Testis (tissue), 2 donors: ENCODE data around the gene KIF5C.

Experiments
- POLR2A ChIP-seq: fragments of 450-650 bp; IDR thresholded peaks from one replicate; pipeline ENCODE4 v1.6.1; 2017; ENCODE audit warnings: antibody characterized with exemption, mild to moderate bottlenecking, moderate library complexity
- TF ChIP-seq, protein P1 (sequence below), 3 experiments: fragments of 450-650 bp in 2 of 3; fragments of 200-600 bp in 1 of 3; sonication (generic) in 1 of 3; IDR thresholded peaks; one replicate each; pipeline ENCODE4 v1.5.1; 2016 to 2019; ENCODE audit warnings: antibody characterized with exemption in 3 of 3, mild to moderate bottlenecking in 2 of 3, moderate library complexity in 1 of 3

DNA sequence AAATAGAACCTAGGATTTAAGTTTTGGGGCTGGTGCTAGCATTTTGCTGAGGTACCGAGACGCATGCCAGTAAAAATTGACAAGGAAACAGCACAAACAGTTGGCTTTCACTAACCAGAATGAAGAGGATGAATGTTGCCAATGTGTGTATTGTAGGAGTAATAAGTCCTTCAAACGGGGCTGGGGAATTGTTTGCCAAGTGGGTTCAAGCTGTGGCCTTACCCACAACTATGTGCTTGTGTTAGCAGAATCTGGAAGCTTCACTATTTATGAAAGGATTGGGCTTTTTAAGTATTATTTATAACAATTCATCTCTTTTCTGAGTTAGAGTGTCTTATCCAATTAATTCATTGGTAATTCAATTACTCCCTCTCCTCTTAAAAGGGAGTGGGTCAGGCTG lies 15.0 kb upstream of the KIF5C start:
- TF ChIP-seq, protein P1, sequence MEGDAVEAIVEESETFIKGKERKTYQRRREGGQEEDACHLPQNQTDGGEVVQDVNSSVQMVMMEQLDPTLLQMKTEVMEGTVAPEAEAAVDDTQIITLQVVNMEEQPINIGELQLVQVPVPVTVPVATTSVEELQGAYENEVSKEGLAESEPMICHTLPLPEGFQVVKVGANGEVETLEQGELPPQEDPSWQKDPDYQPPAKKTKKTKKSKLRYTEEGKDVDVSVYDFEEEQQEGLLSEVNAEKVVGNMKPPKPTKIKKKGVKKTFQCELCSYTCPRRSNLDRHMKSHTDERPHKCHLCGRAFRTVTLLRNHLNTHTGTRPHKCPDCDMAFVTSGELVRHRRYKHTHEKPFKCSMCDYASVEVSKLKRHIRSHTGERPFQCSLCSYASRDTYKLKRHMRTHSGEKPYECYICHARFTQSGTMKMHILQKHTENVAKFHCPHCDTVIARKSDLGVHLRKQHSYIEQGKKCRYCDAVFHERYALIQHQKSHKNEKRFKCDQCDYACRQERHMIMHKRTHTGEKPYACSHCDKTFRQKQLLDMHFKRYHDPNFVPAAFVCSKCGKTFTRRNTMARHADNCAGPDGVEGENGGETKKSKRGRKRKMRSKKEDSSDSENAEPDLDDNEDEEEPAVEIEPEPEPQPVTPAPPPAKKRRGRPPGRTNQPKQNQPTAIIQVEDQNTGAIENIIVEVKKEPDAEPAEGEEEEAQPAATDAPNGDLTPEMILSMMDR (IDR thresholded peaks at IDR 0.05) = no peak
- TF ChIP-seq POLR2A = no peak
